Nephron progenitor cell (in vitro differentiated cells): ENCODE data around the gene BTBD9.

Experiments
- DNase-seq: peaks from one replicate; pipeline ENCODE4 v3.0.0; 2021
- H3K27ac Mint-ChIP-seq: 2 replicates; pipeline ENCODE4 v1.8.0; 2021; ENCODE audit warnings: mild to moderate bottlenecking, moderate library complexity, mixed read lengths
- H3K27me3 Mint-ChIP-seq: 2 replicates; pipeline ENCODE4 v1.8.0; 2021; ENCODE audit warnings: mild to moderate bottlenecking, low read depth, mixed read lengths; ENCODE audit not compliant: poor library complexity
- H3K36me3 Mint-ChIP-seq: 2 replicates; pipeline ENCODE4 v1.8.0; 2021; ENCODE audit warnings: low read depth, mixed read lengths
- H3K4me1 Mint-ChIP-seq: 2 replicates; pipeline ENCODE4 v1.8.0; 2021; ENCODE audit warnings: mixed read lengths
- H3K4me3 Mint-ChIP-seq: 2 replicates; pipeline ENCODE4 v1.8.0; 2021; ENCODE audit warnings: mild to moderate bottlenecking, moderate library complexity, mixed read lengths
- H3K9me3 Mint-ChIP-seq: 2 replicates; pipeline ENCODE4 v1.8.0; 2021; ENCODE audit warnings: mild to moderate bottlenecking, moderate library complexity, mixed read lengths
- CTCF ChIP-seq: fragments of 200-600 bp; sonication (generic); IDR thresholded peaks from 2 replicates; pipeline ENCODE4 v1.5.0; 2021; ENCODE audit warnings: antibody characterized with exemption

The BTBD9 gene

GRCh38 chr6:38512211-38512610, 127.5 kb downstream of the BTBD9 start:
- Mint-ChIP-seq H3K27ac (no peak overlapping the region), H3K4me1 (peaks cover under 1% of the 10 kb centered on the region), H3K9me3 (no peaks in the 10 kb centered on the region), H3K27me3 (peaks cover 2% of the 10 kb centered on the region), H3K4me3 (no peak overlapping the region), H3K36me3 (no peaks in the 10 kb centered on the region)
- TF ChIP-seq CTCF, result no peak
- DNase-seq, result no peak

GRCh38 chr6:38510205-38510604, 129.5 kb downstream of the BTBD9 start:
- H3K36me3 Mint-ChIP-seq, result no peaks in the 10 kb centered on the region
- H3K4me1 Mint-ChIP-seq, result no peaks in the 10 kb centered on the region
- H3K27me3 Mint-ChIP-seq, result peaks cover 2% of the 10 kb centered on the region
- TF ChIP-seq CTCF, result no peak
- H3K9me3 Mint-ChIP-seq, result no peaks in the 10 kb centered on the region
- H3K27ac Mint-ChIP-seq, result no peak overlapping the region
- H3K4me3 Mint-ChIP-seq, result no peak overlapping the region
- no peak for DNase-seq

- Mint-ChIP-seq H3K4me1 (no peaks in the 10 kb centered on the region), H3K27me3 (peaks cover 2% of the 10 kb centered on the region), H3K36me3 (no peaks in the 10 kb centered on the region), H3K27ac (no peak overlapping the region), H3K4me3 (no peak overlapping the region), H3K9me3 (no peaks in the 10 kb centered on the region)
- TF ChIP-seq CTCF, result no peak
- DNase-seq, result no peak
Measured at GRCh38 chr6:38509713-38510112, 130.0 kb downstream of the BTBD9 start.

GRCh38 chr6:38508894-38509293, 130.8 kb downstream of the BTBD9 start:
- no peaks in the 10 kb centered on the region for H3K36me3 Mint-ChIP-seq
- no peak for DNase-seq
- no peaks in the 10 kb centered on the region for H3K4me1 Mint-ChIP-seq
- H3K4me3 Mint-ChIP-seq, result no peak overlapping the region
- no peak for TF ChIP-seq CTCF
- no peak overlapping the region for H3K27ac Mint-ChIP-seq
- no peaks in the 10 kb centered on the region for H3K9me3 Mint-ChIP-seq
- H3K27me3 Mint-ChIP-seq, result peaks cover 2% of the 10 kb centered on the region

- no peaks in the 10 kb centered on the region for H3K36me3 Mint-ChIP-seq
- H3K27ac Mint-ChIP-seq, result no peak overlapping the region
- no peak overlapping the region for H3K4me3 Mint-ChIP-seq
- peaks cover 2% of the 10 kb centered on the region for H3K27me3 Mint-ChIP-seq
- H3K9me3 Mint-ChIP-seq, result no peaks in the 10 kb centered on the region
- H3K4me1 Mint-ChIP-seq, result no peaks in the 10 kb centered on the region
- DNase-seq, result no peak
- no peak for TF ChIP-seq CTCF
Measured at GRCh38 chr6:38508286-38508685, 131.4 kb downstream of the BTBD9 start.

GRCh38 chr6:38507173-38507572, 132.6 kb downstream of the BTBD9 start:
- no peaks in the 10 kb centered on the region for H3K9me3 Mint-ChIP-seq
- H3K36me3 Mint-ChIP-seq, result no peaks in the 10 kb centered on the region
- no peaks in the 10 kb centered on the region for H3K4me1 Mint-ChIP-seq
- no peak overlapping the region for H3K27ac Mint-ChIP-seq
- DNase-seq, result no peak
- TF ChIP-seq CTCF, result no peak
- H3K4me3 Mint-ChIP-seq, result no peak overlapping the region
- peaks cover 2% of the 10 kb centered on the region for H3K27me3 Mint-ChIP-seq
